ENCODE data around the gene OGG1. TPM values are rescaled to one million over a fixed set of nuclear protein-coding genes. Genes with fewer than 3 reads are reported as not detected.

OGG1 gene
- total and polyA plus RNA-seq, 9 of the 15 experiments (the other 6 are each of a cell fraction or from before 2014, with no cell fraction given) = 6.6 to 33.0 (median 24.4) TPM

GRCh38 chr3:9715764-9716437 is 33.9 kb upstream of the OGG1 start (continued):
- TF ChIP-seq, protein P1, sequence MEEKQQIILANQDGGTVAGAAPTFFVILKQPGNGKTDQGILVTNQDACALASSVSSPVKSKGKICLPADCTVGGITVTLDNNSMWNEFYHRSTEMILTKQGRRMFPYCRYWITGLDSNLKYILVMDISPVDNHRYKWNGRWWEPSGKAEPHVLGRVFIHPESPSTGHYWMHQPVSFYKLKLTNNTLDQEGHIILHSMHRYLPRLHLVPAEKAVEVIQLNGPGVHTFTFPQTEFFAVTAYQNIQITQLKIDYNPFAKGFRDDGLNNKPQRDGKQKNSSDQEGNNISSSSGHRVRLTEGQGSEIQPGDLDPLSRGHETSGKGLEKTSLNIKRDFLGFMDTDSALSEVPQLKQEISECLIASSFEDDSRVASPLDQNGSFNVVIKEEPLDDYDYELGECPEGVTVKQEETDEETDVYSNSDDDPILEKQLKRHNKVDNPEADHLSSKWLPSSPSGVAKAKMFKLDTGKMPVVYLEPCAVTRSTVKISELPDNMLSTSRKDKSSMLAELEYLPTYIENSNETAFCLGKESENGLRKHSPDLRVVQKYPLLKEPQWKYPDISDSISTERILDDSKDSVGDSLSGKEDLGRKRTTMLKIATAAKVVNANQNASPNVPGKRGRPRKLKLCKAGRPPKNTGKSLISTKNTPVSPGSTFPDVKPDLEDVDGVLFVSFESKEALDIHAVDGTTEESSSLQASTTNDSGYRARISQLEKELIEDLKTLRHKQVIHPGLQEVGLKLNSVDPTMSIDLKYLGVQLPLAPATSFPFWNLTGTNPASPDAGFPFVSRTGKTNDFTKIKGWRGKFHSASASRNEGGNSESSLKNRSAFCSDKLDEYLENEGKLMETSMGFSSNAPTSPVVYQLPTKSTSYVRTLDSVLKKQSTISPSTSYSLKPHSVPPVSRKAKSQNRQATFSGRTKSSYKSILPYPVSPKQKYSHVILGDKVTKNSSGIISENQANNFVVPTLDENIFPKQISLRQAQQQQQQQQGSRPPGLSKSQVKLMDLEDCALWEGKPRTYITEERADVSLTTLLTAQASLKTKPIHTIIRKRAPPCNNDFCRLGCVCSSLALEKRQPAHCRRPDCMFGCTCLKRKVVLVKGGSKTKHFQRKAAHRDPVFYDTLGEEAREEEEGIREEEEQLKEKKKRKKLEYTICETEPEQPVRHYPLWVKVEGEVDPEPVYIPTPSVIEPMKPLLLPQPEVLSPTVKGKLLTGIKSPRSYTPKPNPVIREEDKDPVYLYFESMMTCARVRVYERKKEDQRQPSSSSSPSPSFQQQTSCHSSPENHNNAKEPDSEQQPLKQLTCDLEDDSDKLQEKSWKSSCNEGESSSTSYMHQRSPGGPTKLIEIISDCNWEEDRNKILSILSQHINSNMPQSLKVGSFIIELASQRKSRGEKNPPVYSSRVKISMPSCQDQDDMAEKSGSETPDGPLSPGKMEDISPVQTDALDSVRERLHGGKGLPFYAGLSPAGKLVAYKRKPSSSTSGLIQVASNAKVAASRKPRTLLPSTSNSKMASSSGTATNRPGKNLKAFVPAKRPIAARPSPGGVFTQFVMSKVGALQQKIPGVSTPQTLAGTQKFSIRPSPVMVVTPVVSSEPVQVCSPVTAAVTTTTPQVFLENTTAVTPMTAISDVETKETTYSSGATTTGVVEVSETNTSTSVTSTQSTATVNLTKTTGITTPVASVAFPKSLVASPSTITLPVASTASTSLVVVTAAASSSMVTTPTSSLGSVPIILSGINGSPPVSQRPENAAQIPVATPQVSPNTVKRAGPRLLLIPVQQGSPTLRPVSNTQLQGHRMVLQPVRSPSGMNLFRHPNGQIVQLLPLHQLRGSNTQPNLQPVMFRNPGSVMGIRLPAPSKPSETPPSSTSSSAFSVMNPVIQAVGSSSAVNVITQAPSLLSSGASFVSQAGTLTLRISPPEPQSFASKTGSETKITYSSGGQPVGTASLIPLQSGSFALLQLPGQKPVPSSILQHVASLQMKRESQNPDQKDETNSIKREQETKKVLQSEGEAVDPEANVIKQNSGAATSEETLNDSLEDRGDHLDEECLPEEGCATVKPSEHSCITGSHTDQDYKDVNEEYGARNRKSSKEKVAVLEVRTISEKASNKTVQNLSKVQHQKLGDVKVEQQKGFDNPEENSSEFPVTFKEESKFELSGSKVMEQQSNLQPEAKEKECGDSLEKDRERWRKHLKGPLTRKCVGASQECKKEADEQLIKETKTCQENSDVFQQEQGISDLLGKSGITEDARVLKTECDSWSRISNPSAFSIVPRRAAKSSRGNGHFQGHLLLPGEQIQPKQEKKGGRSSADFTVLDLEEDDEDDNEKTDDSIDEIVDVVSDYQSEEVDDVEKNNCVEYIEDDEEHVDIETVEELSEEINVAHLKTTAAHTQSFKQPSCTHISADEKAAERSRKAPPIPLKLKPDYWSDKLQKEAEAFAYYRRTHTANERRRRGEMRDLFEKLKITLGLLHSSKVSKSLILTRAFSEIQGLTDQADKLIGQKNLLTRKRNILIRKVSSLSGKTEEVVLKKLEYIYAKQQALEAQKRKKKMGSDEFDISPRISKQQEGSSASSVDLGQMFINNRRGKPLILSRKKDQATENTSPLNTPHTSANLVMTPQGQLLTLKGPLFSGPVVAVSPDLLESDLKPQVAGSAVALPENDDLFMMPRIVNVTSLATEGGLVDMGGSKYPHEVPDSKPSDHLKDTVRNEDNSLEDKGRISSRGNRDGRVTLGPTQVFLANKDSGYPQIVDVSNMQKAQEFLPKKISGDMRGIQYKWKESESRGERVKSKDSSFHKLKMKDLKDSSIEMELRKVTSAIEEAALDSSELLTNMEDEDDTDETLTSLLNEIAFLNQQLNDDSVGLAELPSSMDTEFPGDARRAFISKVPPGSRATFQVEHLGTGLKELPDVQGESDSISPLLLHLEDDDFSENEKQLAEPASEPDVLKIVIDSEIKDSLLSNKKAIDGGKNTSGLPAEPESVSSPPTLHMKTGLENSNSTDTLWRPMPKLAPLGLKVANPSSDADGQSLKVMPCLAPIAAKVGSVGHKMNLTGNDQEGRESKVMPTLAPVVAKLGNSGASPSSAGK (IDR thresholded peaks at IDR 0.05) = peak; percentile 52; the same call in 1 of the 2 replicates
- TF ChIP-seq MEIS2 (IDR thresholded peaks at IDR 0.05; ENCODE audit: partially characterized antibody) = peak; percentile 97
- no peak for TF ChIP-seq FOXA3 (CRISPR knock-in tag; conservative IDR thresholded peaks at IDR 0.05 in 1 of 2, IDR thresholded peaks at IDR 0.05 in 1 of 2)
- no peak for TF ChIP-seq CTCFL (IDR thresholded peaks at IDR 0.05; ENCODE audit: borderline replicate concordance, insufficient read depth, low read depth, low read length, poor library complexity, severe bottlenecking)
- TF ChIP-seq NCOA2 (IDR thresholded peaks at IDR 0.05; ENCODE audit: partially characterized antibody in 2 of 2) = no peak
- TF ChIP-seq, protein P2, sequence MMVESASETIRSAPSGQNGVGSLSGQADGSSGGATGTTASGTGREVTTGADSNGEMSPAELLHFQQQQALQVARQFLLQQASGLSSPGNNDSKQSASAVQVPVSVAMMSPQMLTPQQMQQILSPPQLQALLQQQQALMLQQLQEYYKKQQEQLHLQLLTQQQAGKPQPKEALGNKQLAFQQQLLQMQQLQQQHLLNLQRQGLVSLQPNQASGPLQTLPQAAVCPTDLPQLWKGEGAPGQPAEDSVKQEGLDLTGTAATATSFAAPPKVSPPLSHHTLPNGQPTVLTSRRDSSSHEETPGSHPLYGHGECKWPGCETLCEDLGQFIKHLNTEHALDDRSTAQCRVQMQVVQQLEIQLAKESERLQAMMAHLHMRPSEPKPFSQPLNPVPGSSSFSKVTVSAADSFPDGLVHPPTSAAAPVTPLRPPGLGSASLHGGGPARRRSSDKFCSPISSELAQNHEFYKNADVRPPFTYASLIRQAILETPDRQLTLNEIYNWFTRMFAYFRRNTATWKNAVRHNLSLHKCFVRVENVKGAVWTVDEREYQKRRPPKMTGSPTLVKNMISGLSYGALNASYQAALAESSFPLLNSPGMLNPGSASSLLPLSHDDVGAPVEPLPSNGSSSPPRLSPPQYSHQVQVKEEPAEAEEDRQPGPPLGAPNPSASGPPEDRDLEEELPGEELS (CRISPR knock-in tag; IDR thresholded peaks at IDR 0.05; ENCODE audit: borderline replicate concordance) = no peak
- TF ChIP-seq ZNF77 (CRISPR knock-in tag; IDR thresholded peaks at IDR 0.05) = no peak
- TF ChIP-seq, protein P3, sequence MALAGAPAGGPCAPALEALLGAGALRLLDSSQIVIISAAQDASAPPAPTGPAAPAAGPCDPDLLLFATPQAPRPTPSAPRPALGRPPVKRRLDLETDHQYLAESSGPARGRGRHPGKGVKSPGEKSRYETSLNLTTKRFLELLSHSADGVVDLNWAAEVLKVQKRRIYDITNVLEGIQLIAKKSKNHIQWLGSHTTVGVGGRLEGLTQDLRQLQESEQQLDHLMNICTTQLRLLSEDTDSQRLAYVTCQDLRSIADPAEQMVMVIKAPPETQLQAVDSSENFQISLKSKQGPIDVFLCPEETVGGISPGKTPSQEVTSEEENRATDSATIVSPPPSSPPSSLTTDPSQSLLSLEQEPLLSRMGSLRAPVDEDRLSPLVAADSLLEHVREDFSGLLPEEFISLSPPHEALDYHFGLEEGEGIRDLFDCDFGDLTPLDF (CRISPR knock-in tag; IDR thresholded peaks at IDR 0.05) = peak; percentile 32; the same call in 1 of the 2 replicates
